ENCODE data around the gene FICD.

The FICD gene

GRCh38 chr12:108523365-108523764 is 8.3 kb downstream of the FICD start:
- no peak for TF ChIP-seq CTCF (IDR thresholded peaks at IDR 0.05; ENCODE audit: borderline replicate concordance, insufficient read depth, low read depth, low read length)
- H3K4me3 ChIP-seq (ENCODE audit: low read depth, low read length): no peak overlapping the region

DNA sequence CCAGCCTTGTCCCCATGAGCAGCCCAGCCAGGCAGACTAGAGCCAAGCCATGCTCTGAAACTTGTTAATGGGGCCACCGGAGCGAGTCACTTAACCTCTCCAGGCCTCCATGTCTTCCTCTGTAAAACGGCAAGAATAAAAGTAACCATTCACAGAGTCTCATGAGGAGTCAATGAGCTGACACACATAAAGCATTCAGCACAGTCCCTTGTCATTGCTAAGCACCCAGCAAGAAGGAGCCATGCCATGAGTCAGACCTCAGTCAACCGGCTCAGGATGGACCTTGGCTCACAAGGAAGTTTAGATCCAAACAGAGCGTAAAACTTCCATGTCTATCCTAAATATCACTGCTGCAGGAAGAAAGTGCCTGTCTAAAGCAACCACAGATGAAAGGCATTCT is 10.6 kb downstream of the FICD start:
- no peak for TF ChIP-seq CTCF (IDR thresholded peaks at IDR 0.05; ENCODE audit: borderline replicate concordance, insufficient read depth, low read depth, low read length)
- H3K4me3 ChIP-seq (ENCODE audit: low read depth, low read length): no peak overlapping the region

DNA sequence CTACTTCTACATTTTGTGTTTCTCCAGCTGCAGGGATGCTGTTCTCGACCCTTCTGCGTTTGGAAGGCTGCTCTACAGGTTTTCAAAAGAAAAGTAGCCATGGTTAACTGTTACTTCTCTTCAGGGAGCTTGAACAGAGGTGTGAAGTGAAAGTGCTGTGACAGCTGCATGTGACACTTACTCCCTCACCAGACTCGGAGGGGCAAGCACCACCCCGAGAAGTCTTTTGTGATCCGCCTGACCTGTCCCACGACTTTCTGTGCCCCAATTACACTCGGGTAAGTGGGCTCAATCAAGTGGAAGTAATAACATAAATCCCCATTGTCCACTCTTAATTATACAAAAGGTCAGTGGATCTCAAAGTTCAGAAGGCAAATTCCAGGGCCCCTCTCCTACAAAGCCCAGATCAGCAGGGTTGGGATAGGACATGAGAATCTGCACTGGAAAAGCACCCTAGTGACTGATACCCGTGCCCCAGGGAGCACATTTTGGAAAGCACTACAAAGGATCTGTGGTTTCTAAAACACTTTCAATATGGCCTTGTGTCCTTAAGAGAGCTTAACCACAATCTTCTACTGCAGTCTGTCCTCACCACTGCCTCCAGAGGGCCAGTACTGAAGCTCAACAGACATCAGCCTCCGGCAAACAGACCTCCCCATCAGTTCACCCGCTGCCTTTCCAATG is 11.5 kb downstream of the FICD start:
- TF ChIP-seq CTCF (IDR thresholded peaks at IDR 0.05; ENCODE audit: borderline replicate concordance, insufficient read depth, low read depth, low read length): no peak
- H3K4me3 ChIP-seq (ENCODE audit: low read depth, low read length): no peak overlapping the region

DNA sequence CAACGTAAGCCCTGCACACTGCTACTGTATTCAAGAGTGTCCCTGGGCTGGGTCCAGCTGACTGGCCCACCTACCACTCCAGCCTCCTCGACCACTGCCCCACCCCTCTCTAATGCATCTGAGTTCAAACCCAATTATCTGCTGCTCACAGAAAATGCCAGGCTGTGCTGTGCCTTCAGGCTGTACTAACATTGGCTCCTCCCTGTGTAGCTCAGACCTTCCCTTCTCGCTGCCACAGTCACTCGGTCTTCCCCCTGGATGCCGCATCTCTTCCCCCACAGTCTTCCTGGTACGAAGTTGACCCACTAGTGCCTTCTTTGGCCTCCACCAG is 12.1 kb downstream of the FICD start:
- H3K4me3 ChIP-seq (ENCODE audit: low read depth, low read length): no peak overlapping the region
- no peak for TF ChIP-seq CTCF (IDR thresholded peaks at IDR 0.05; ENCODE audit: borderline replicate concordance, insufficient read depth, low read depth, low read length)

DNA sequence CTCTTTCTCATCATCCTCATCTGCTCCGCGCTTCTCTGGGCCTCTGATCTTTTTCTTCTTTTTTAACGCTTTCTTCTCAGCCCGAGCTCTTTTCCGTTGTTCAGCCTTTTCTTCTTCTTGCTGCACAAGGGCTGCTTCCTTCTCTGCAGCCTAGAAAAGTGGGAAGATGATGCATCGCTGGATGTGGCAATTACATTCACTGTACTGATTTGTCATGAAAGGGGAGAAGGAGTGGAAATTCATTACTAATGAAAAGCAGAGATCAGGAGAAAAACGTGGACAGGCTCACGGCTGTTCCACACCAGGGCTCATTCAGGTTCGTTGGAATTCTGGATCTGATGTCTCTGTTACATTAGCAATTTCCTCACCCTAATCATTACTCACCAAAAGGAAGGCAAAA is 15.1 kb downstream of the FICD start:
- H3K4me3 ChIP-seq (ENCODE audit: low read depth, low read length): no peak overlapping the region
- no peak for TF ChIP-seq CTCF (IDR thresholded peaks at IDR 0.05; ENCODE audit: borderline replicate concordance, insufficient read depth, low read depth, low read length)

- no peak overlapping the region for H3K4me3 ChIP-seq (ENCODE audit: low read depth, low read length)
- no peak for TF ChIP-seq CTCF (IDR thresholded peaks at IDR 0.05; ENCODE audit: borderline replicate concordance, insufficient read depth, low read depth, low read length)
Measured at GRCh38 chr12:108531929-108532848, 17.1 kb downstream of the FICD start.

- no peak for TF ChIP-seq CTCF (IDR thresholded peaks at IDR 0.05; ENCODE audit: borderline replicate concordance, insufficient read depth, low read depth, low read length)
- H3K4me3 ChIP-seq (ENCODE audit: low read depth, low read length): no peak overlapping the region
Measured at GRCh38 chr12:108538146-108538545, 23.1 kb downstream of the FICD start.

Measured in GM12875 (cell line).